HG03060 (cell line): ENCODE measurements around the gene KAZN.

Experiments
- ATAC-seq: cut with Tn5 transposase; IDR thresholded peaks from one replicate; pipeline ENCODE4 v1.9.1; 2021; ENCODE audit warnings: low read depth, moderate number of reproducible peaks; ENCODE audit not compliant: unreplicated experiment

The KAZN gene

GRCh38 chr1:14760780-14761179 is 162.3 kb downstream of the KAZN start:
- no peak for ATAC-seq

- ATAC-seq = no peak
Observed at GRCh38 chr1:14761291-14762153, 163.0 kb downstream of the KAZN start.

GRCh38 chr1:14763977-14764376 is 165.5 kb downstream of the KAZN start:
- ATAC-seq = no peak

GRCh38 chr1:14765773-14766172 is 167.3 kb downstream of the KAZN start:
- no peak for ATAC-seq

- ATAC-seq = no peak
Observed at GRCh38 chr1:14767075-14767474, 168.6 kb downstream of the KAZN start.

GRCh38 chr1:14768582-14769304 is 170.3 kb downstream of the KAZN start:
- no peak for ATAC-seq

- no peak for ATAC-seq
Observed at GRCh38 chr1:14769486-14770274, 171.2 kb downstream of the KAZN start.

GRCh38 chr1:14773396-14774025 is 175.0 kb downstream of the KAZN start:
- ATAC-seq = no peak

- ATAC-seq = no peak
Observed at GRCh38 chr1:14774225-14774624, 175.7 kb downstream of the KAZN start.

- ATAC-seq = no peak
Observed at GRCh38 chr1:14774988-14775387, 176.5 kb downstream of the KAZN start.

GRCh38 chr1:14775434-14775833 is 176.9 kb downstream of the KAZN start:
- no peak for ATAC-seq

GRCh38 chr1:14777516-14778506 is 179.3 kb downstream of the KAZN start:
- ATAC-seq = no peak

GRCh38 chr1:14778541-14778897 is 180.0 kb downstream of the KAZN start:
- ATAC-seq = no peak

- ATAC-seq = no peak
Observed at GRCh38 chr1:14778898-14779865, 180.7 kb downstream of the KAZN start.

- no peak for ATAC-seq
Observed at GRCh38 chr1:14780271-14780670, 181.8 kb downstream of the KAZN start.

- no peak for ATAC-seq
Observed at GRCh38 chr1:14781811-14782210, 183.3 kb downstream of the KAZN start.

GRCh38 chr1:14782741-14783591 is 184.5 kb downstream of the KAZN start:
- no peak for ATAC-seq

- ATAC-seq = no peak
Observed at GRCh38 chr1:14783592-14783886, 185.1 kb downstream of the KAZN start.
